GM10248 (cell line): ENCODE results near the gene SLC15A5.

Experiments
- CTCF ChIA-PET: fragments of 300-600 bp; sonication (Branson Sonifier 250); formaldehyde crosslinking; extraction: SDS; loops from one replicate; lab custom pipeline; 2021; ENCODE audit warnings: antibody characterized with exemption; lab: Yijun Ruan, JAX
- POLR2A ChIA-PET: fragments of 350-650 bp; sonication (Branson Sonifier 250); formaldehyde crosslinking; extraction: SDS; loops from one replicate; lab custom pipeline; 2020; ENCODE audit warnings: antibody characterized with exemption; lab: Yijun Ruan, JAX
- DNase-seq: peaks from one replicate; pipeline ENCODE4 v3.0.0; 2012; ENCODE audit errors: extremely low spot score
- TF ChIP-seq, protein P1 (sequence below): IDR thresholded peaks from 2 replicates; pipeline ENCODE4 v1.5.1; 2012; ENCODE audit warnings: mild to moderate bottlenecking, low read depth; ENCODE audit errors: extremely low read depth, missing control alignments, control extremely low read depth

SLC15A5 gene

DNA sequence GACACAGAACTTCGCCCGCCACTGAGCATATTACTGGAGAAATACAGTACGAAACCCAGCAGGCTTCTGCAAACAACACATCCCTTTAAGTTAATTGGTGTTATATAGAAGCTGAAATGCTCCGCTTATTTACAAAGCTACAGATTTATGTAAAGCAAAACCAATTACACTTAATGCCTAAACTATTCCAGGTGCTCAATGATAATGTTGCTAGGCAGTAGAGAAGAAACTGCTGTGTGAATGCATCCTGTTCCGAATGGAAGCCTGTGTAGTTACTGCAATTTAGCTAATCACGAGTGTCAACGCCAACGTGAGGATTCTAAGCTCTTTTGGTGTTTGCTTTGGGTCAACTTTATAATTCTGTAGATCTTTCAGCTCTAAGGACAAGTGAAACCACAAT, 89.8 kb downstream of the SLC15A5 start:
- TF ChIP-seq, protein P1, sequence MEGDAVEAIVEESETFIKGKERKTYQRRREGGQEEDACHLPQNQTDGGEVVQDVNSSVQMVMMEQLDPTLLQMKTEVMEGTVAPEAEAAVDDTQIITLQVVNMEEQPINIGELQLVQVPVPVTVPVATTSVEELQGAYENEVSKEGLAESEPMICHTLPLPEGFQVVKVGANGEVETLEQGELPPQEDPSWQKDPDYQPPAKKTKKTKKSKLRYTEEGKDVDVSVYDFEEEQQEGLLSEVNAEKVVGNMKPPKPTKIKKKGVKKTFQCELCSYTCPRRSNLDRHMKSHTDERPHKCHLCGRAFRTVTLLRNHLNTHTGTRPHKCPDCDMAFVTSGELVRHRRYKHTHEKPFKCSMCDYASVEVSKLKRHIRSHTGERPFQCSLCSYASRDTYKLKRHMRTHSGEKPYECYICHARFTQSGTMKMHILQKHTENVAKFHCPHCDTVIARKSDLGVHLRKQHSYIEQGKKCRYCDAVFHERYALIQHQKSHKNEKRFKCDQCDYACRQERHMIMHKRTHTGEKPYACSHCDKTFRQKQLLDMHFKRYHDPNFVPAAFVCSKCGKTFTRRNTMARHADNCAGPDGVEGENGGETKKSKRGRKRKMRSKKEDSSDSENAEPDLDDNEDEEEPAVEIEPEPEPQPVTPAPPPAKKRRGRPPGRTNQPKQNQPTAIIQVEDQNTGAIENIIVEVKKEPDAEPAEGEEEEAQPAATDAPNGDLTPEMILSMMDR: no peak
- DNase-seq: no peak
- ChIA-PET CTCF (interaction anchor here (1.0 to 1.2 kb wide), 3 partner anchors 11 to 305 kb away, joined by 3 read pairs; no protein-coding TSS in a partner anchor), POLR2A (no interaction called here)

DNA sequence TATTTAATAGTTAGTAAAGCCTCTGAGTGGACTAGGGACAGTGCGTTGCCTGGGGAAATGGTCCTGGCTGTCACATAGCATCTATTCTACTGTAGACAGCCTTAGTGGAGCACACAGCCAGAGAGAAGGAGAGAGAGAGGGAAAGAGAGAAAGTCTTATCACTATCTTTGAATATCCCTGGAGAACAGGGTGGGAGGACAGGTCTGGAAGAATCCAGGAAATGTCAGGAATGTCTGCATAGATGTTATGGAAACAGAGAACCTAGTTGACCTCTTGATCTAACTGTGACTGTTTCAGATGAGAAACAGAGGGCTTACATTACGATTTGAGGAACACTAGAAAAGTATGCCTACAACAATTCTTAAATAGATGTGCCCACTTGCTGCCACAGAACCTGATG, 92.8 kb downstream of the SLC15A5 start:
- ChIA-PET CTCF (interaction anchor here (1.0 to 1.3 kb wide), 2 partner anchors 10 to 168 kb away, joined by 3 to 8 read pairs; no protein-coding TSS in a partner anchor), POLR2A (no interaction called here)
- TF ChIP-seq, protein P1: no peak
- DNase-seq: no peak

DNA sequence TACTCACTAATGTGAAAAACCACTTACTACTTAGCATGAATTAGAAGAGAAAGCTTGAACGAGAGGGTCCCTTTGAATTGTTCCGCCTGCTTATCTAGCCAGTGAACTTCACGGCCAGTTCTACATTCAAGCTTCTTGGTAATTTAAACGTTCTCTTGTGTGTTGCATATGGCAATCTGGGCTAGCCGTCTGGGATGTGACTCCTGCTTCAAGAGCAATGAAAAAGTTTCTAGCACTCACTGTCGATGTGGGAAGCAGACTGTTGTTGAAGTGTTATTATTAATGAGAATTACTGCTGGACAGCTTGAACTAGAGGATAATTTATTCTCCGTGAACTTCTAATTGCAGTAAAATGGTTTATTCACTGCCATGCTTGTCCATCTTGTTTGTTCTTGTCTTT, 93.9 kb downstream of the SLC15A5 start:
- POLR2A ChIA-PET: no interaction called here
- no peak for DNase-seq
- TF ChIP-seq, protein P1: no peak
- CTCF ChIA-PET: interaction anchor here (1.3 kb wide), 1 partner anchor 11 kb away, joined by 8 read pairs; no protein-coding TSS in a partner anchor

DNA sequence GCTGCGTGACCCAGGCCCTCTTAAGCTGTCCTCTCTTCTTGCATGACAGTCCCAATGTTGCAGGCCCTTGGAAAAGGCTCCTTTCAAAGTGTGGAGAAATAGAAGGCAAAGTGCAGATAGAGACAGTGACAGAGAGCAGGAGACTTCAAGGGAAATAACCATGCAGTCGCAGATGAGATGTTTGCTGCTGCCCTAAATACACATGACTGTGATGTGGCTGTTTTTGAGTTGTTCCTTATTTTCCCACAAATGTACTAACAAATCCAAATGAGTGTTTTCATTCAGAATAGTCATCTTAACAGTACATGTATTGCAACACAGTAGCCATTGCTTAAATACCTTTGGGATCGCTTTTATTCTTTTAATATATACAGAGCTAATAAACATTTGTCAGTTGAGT, 101.6 kb downstream of the SLC15A5 start:
- TF ChIP-seq, protein P1: no peak
- POLR2A ChIA-PET: no interaction called here
- CTCF ChIA-PET: interaction anchor here (1.1 to 1.8 kb wide), 3 partner anchors 13 to 26 kb away, joined by 3 to 5 read pairs (median 5); no protein-coding TSS in a partner anchor
- no peak for DNase-seq

DNA sequence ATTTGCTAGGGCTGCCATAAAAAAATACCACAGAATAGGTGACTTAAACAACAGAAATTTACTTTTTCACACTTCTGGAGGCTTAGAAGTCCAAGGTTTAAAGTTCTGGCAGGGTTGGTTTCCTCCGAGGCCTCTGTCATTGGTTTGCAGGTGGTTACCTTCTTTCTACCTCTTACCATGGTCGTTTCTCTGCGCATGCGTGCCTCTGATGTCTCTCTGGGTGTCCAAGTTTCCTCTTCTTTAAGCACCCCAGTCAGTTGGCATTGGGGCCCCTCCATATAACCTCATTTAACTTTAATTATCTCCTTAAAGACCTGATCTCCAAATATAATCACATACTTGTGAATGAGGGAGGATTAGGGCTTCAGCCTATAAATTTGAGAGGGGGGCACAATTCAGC, 103.2 kb downstream of the SLC15A5 start:
- ChIA-PET CTCF (interaction anchor here (1.4 kb wide), 1 partner anchor 15 kb away, joined by 3 read pairs; no protein-coding TSS in a partner anchor), POLR2A (no interaction called here)
- TF ChIP-seq, protein P1: no peak
- no peak for DNase-seq

DNA sequence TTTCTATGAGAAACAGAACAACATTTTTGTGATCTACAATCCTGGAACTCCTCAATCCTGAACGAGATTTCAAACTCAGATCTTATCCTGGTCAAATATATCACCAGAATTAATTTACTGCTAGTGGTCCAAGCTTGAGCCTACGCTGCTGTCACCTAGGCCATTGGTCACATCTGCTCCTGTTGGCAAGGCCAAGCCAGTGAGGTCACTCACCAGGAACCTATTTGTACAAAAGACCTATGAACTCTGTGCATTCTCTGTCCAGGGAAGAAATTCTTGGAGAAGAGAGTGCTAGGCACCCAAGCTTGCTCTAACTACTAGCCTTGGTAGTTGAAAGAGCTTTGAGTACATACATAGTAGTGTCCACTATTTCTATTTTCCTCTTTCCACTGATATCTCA, 106.1 kb downstream of the SLC15A5 start:
- ChIA-PET CTCF (no interaction called here), POLR2A (no interaction called here)
- TF ChIP-seq, protein P1: no peak
- DNase-seq: no peak
